Activated naive CD8-positive, alpha-beta T cell (primary cell): Measurements from ENCODE around the gene TNIK.

Source experiments
- H3K27ac Mint-ChIP-seq: one replicate; pipeline ENCODE4 v1.8.0; 2021; ENCODE audit warnings: mixed read lengths
- H3K27me3 Mint-ChIP-seq: one replicate; pipeline ENCODE4 v1.8.0; 2021; ENCODE audit warnings: mixed read lengths
- H3K36me3 Mint-ChIP-seq: one replicate; pipeline ENCODE4 v1.8.0; 2021; ENCODE audit warnings: mixed read lengths
- H3K4me1 Mint-ChIP-seq: one replicate; pipeline ENCODE4 v1.8.0; 2021; ENCODE audit warnings: low read depth, mixed read lengths
- H3K4me3 Mint-ChIP-seq: one replicate; pipeline ENCODE4 v1.8.0; 2021; ENCODE audit warnings: mild to moderate bottlenecking, mixed read lengths
- H3K9me3 Mint-ChIP-seq: one replicate; pipeline ENCODE4 v1.8.0; 2021; ENCODE audit warnings: low read depth, mixed read lengths

TNIK gene

DNA sequence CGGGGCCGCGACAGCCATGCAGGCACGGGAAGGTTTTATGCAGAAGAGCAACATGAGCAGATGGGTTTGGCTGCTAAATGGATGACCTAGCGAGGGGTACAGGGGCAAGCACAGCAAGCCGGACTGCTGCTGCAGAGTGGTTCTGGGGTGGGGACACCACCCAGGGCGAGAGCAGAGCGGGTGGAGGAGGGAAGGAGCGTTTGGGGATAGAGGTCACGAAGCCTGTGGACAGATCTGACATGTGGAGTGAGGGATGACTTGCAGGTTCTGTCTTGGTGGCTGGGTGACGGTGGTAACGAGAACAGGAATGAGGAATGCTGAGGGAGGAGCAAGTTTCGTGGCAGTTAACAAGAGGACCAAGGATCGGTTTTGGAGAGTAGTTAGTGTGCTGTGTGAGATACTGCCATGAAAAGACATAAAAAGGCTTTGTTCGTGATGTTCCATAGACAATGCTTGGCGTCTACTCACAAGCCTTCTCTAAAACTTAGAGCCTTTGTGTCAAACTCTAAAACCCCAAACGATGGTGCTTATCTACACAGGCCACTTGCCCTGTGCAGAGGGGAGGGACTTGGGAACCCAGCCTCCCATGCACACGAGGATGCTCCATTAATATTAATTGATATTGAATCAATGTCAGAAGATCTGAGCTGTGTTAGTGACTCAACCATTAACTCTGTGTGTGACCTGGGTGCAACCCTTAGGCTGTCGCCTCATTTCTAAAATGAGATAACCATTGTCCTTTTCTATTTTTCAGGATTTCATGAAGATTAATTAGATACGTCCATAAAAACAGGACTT, 301.0 kb downstream of the TNIK start:
- Mint-ChIP-seq H3K27ac (no peak overlapping the region), H3K27me3 (no peaks in the 10 kb centered on the region), H3K4me1 (no peaks in the 10 kb centered on the region), H3K9me3 (peaks cover 5% of the 10 kb centered on the region), H3K4me3 (no peak overlapping the region), H3K36me3 (peaks cover 47% of the 10 kb centered on the region)

GRCh38 chr3:171157980-171158379, 302.2 kb downstream of the TNIK start:
- Mint-ChIP-seq H3K9me3 (peaks cover 2% of the 10 kb centered on the region), H3K4me3 (no peak overlapping the region), H3K36me3 (peaks cover 41% of the 10 kb centered on the region)

DNA sequence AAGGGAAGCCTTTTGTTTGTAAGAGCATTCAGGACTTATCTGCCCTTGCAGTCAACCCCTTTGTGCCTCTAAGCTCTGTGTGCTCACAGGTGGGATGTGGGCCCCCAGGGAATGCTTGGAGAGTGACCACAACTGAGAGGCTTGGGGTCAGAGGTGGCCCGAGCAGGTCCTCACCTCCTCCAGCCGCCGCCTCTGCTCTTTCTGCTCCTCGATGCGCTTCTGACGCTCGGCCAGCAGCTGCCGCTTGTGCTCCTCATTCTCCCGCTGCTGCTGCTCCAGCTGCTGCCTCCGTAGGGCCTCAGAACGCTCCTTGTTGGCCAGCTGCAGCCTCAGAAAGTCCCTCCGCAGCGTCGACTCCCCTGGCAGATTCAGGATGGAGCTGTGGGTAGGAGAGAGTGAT, 302.9 kb downstream of the TNIK start:
- H3K4me3 Mint-ChIP-seq, result no peak overlapping the region
- no peaks in the 10 kb centered on the region for H3K27me3 Mint-ChIP-seq
- H3K36me3 Mint-ChIP-seq, result peaks cover 37% of the 10 kb centered on the region
- H3K4me1 Mint-ChIP-seq, result no peaks in the 10 kb centered on the region
- H3K9me3 Mint-ChIP-seq, result no peaks in the 10 kb centered on the region
- no peak overlapping the region for H3K27ac Mint-ChIP-seq

More at GRCh38 chr3:171157980-171158379, 302.2 kb downstream of the TNIK start:
- Mint-ChIP-seq H3K27me3 (no peaks in the 10 kb centered on the region), H3K4me1 (no peaks in the 10 kb centered on the region), H3K27ac (no peak overlapping the region)

GRCh38 chr3:171156401-171157010, 303.7 kb downstream of the TNIK start:
- H3K9me3 Mint-ChIP-seq, result no peaks in the 10 kb centered on the region
- H3K4me3 Mint-ChIP-seq, result no peak overlapping the region
- peaks cover 38% of the 10 kb centered on the region for H3K36me3 Mint-ChIP-seq
- no peaks in the 10 kb centered on the region for H3K27me3 Mint-ChIP-seq
- no peak overlapping the region for H3K27ac Mint-ChIP-seq
- no peaks in the 10 kb centered on the region for H3K4me1 Mint-ChIP-seq

DNA sequence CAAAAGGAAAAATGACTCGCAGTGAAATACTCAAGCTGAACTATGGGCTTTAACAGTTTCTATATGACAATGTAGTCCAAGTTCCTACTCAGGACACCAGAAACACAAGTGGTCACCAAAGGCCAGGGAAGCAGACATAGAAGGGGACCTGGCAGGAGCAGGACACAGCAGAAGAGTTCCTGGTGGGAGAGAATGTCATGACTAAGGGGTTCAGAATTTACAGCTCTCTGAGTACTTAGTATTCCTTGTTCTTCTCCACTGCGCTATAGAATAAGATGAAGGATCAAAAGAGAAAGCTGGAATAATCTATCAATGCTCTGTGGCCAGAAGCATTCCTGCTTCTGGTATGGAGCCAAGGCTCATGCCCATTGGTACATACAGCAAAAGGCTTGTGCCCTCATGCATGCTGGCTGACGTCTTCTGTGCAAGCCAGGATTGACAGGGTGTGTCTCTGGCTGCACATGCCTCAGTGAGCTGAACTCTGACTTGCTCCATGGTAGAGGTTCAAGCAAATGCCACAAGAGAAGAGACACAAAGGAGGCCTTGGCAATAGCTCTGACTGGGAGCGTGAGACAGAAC, 305.0 kb downstream of the TNIK start:
- no peaks in the 10 kb centered on the region for H3K9me3 Mint-ChIP-seq
- H3K4me1 Mint-ChIP-seq, result no peaks in the 10 kb centered on the region
- H3K36me3 Mint-ChIP-seq, result peaks cover 33% of the 10 kb centered on the region
- H3K27me3 Mint-ChIP-seq, result no peaks in the 10 kb centered on the region
- no peak overlapping the region for H3K4me3 Mint-ChIP-seq
- no peak overlapping the region for H3K27ac Mint-ChIP-seq

GRCh38 chr3:171150945-171151344, 309.3 kb downstream of the TNIK start:
- H3K4me3 Mint-ChIP-seq, result no peak overlapping the region
- no peak overlapping the region for H3K27ac Mint-ChIP-seq
- H3K36me3 Mint-ChIP-seq, result peaks cover 23% of the 10 kb centered on the region
- H3K9me3 Mint-ChIP-seq, result no peaks in the 10 kb centered on the region
- no peaks in the 10 kb centered on the region for H3K27me3 Mint-ChIP-seq
- no peaks in the 10 kb centered on the region for H3K4me1 Mint-ChIP-seq

GRCh38 chr3:171149526-171150116, 310.6 kb downstream of the TNIK start:
- Mint-ChIP-seq H3K36me3 (peaks cover 25% of the 10 kb centered on the region), H3K27me3 (no peaks in the 10 kb centered on the region), H3K4me3 (no peak overlapping the region), H3K4me1 (no peaks in the 10 kb centered on the region), H3K27ac (no peak overlapping the region), H3K9me3 (no peaks in the 10 kb centered on the region)

DNA sequence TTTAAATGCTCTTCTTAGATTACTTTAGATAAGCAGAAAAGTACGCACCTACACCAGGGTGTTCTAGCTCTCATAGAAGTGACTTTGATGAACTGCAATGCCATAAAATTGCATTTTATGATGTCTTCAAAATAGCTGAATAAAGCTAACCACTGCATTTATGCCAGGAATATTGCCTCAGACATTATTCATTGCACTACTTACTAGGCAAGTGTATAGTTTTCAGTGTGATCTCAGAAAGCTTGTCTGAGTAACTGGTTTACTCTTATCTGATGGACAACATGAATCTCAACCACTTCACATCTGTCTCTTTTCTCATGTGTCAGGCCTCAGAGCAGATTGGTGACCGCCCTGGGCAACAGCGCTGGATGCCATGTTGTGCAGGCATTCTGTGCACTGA, 314.4 kb downstream of the TNIK start:
- Mint-ChIP-seq H3K4me1 (no peaks in the 10 kb centered on the region), H3K27me3 (no peaks in the 10 kb centered on the region), H3K36me3 (peaks cover 32% of the 10 kb centered on the region), H3K9me3 (no peaks in the 10 kb centered on the region), H3K4me3 (no peak overlapping the region), H3K27ac (no peak overlapping the region)

- Mint-ChIP-seq H3K27ac (no peak overlapping the region), H3K4me1 (no peaks in the 10 kb centered on the region), H3K9me3 (no peaks in the 10 kb centered on the region), H3K36me3 (peaks cover 30% of the 10 kb centered on the region), H3K4me3 (no peak overlapping the region), H3K27me3 (no peaks in the 10 kb centered on the region)
These were observed 317.2 kb downstream of the TNIK start for GRCh38 chr3:171142985-171143384.

DNA sequence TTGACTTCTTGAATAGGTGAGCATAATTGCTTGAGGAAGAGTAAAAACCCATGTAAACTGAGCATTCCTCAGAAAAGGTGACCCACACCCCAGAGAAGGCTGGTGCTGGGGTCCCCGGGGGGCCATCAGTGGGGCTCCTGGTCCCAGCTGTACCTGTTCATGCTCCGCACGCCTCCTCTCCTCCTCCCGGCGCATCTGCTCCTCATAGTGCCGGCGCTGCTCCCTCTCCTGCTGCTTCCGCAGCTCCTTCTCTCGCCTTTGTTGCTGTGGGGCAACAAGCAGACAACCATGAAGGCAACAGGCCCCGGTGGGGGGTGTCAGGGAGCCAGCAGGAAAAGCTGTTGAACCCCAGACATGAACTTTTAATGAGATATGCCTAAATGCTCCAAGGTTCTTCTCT, 320.0 kb downstream of the TNIK start:
- no peaks in the 10 kb centered on the region for H3K4me1 Mint-ChIP-seq
- H3K9me3 Mint-ChIP-seq, result no peaks in the 10 kb centered on the region
- H3K36me3 Mint-ChIP-seq, result peaks cover 34% of the 10 kb centered on the region
- no peak overlapping the region for H3K27ac Mint-ChIP-seq
- no peaks in the 10 kb centered on the region for H3K27me3 Mint-ChIP-seq
- H3K4me3 Mint-ChIP-seq, result no peak overlapping the region

GRCh38 chr3:171138027-171138426, 322.2 kb downstream of the TNIK start:
- Mint-ChIP-seq H3K27me3 (no peaks in the 10 kb centered on the region), H3K27ac (no peak overlapping the region), H3K4me1 (no peaks in the 10 kb centered on the region), H3K4me3 (no peak overlapping the region), H3K36me3 (peaks cover 33% of the 10 kb centered on the region), H3K9me3 (no peaks in the 10 kb centered on the region)

DNA sequence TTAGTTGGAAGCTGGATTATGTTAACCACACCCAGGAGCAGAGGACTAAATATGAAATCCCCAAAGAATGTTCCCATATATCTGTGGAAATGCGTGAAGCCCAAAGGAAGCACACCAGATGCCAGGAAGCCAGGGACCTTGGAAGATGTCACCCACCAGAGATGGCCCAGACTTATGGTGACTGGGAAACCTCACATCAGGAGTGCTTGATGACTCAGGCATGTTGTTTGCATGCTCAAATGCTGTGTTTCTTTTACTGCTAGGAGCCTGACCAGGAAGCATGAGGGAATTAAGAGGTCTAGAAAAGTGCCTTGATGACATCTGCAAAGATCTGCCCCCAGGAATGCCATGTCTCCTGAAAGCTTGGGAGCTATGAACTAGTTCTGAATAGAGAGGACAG, 324.7 kb downstream of the TNIK start:
- Mint-ChIP-seq H3K4me3 (no peak overlapping the region), H3K36me3 (peaks cover 28% of the 10 kb centered on the region), H3K27ac (no peak overlapping the region), H3K27me3 (no peaks in the 10 kb centered on the region), H3K9me3 (no peaks in the 10 kb centered on the region), H3K4me1 (no peaks in the 10 kb centered on the region)

- no peaks in the 10 kb centered on the region for H3K27me3 Mint-ChIP-seq
- peak overlapping the region; percentile 24 for H3K27ac Mint-ChIP-seq
- H3K9me3 Mint-ChIP-seq, result no peaks in the 10 kb centered on the region
- peaks cover 37% of the 10 kb centered on the region for H3K36me3 Mint-ChIP-seq
- H3K4me1 Mint-ChIP-seq, result no peaks in the 10 kb centered on the region
- H3K4me3 Mint-ChIP-seq, result no peak overlapping the region
These were observed 326.2 kb downstream of the TNIK start for GRCh38 chr3:171133796-171134569.

GRCh38 chr3:171133337-171133736, 326.9 kb downstream of the TNIK start:
- no peaks in the 10 kb centered on the region for H3K4me1 Mint-ChIP-seq
- H3K27ac Mint-ChIP-seq, result no peak overlapping the region
- H3K27me3 Mint-ChIP-seq, result no peaks in the 10 kb centered on the region
- H3K9me3 Mint-ChIP-seq, result no peaks in the 10 kb centered on the region
- no peak overlapping the region for H3K4me3 Mint-ChIP-seq
- peaks cover 39% of the 10 kb centered on the region for H3K36me3 Mint-ChIP-seq

DNA sequence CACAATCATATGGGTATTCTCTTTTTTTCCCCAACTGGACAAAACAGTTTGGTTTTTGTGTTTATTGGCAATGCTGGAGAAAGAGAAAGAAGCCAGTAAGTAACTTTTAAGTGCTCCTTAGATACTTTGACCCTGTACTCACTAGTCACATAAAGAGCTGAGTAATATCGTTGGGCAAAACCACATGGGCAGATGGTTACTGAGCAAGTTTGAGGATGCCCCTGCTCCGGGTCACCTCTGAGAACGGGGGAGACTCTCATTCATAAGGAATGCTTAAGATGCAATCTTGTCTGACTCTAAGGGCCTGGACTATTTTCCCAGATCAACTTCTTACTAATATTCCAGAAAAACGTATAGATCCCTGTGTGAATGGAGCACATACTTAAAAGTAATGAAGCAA, 327.3 kb downstream of the TNIK start:
- no peaks in the 10 kb centered on the region for H3K4me1 Mint-ChIP-seq
- H3K27ac Mint-ChIP-seq, result no peak overlapping the region
- H3K4me3 Mint-ChIP-seq, result no peak overlapping the region
- no peaks in the 10 kb centered on the region for H3K9me3 Mint-ChIP-seq
- peaks cover 34% of the 10 kb centered on the region for H3K36me3 Mint-ChIP-seq
- H3K27me3 Mint-ChIP-seq, result no peaks in the 10 kb centered on the region
